PC-3 (cell line): ENCODE data around the gene RAB20. TPM values are rescaled to one million over a fixed set of nuclear protein-coding genes. Genes with fewer than 3 reads are reported as not detected.
A peak's percentile ranks its signal among the peaks of the same experiment; 100 is the strongest.

ENCODE experiments used
- ATAC-seq: fragments of 200-7000 bp; cut with Tn5 transposase; 2 replicates; pipeline ENCODE4 v1.9.1; 2020; ENCODE audit warnings: mild to moderate bottlenecking, moderate library complexity
- BruUV-seq: library from RNA; stranded (reverse); fragments of 400-500 nt; replicated peaks from 2 replicates; lab custom pipeline; 2021; lab: Mats Ljungman, UMichigan
- CTCF ChIA-PET: fragments of 300-600 bp; sonication (Branson Sonifier 250); formaldehyde crosslinking; loops from one replicate; lab custom pipeline; 2022; ENCODE audit warnings: antibody characterized with exemption; lab: Charles Lee
- POLR2A ChIA-PET: fragments of 300-600 bp; sonication (Branson Sonifier 250); formaldehyde crosslinking; loops from one replicate; lab custom pipeline; 2022; ENCODE audit warnings: antibody characterized with exemption; ENCODE audit not compliant: unreplicated experiment; lab: Charles Lee
- DNase-seq: peaks from one replicate; pipeline ENCODE4 v3.0.0-alpha.2; 2015
- H2AFZ ChIP-seq: fragments of 300-600 bp; sonication (generic); 2 replicates; pipeline ENCODE4 v1.6.0; 2016; ENCODE audit warnings: antibody characterized with exemption, low read length
- H3F3A ChIP-seq: fragments of 300-600 bp; sonication (generic); one replicate; pipeline ENCODE4 v1.6.0; 2017; ENCODE audit warnings: antibody characterized with exemption, low read length, control low read depth, mild to moderate bottlenecking; ENCODE audit not compliant: unreplicated experiment
- H3K27ac ChIP-seq: fragments of 300-600 bp; sonication (generic); 2 replicates; pipeline ENCODE4 v1.5.1; 2016; ENCODE audit warnings: mild to moderate bottlenecking, low read length
- H3K27me3 ChIP-seq: fragments of 300-600 bp; sonication (generic); 2 replicates; pipeline ENCODE4 v1.6.1; 2016; ENCODE audit warnings: low read length, mixed read lengths
- H3K36me3 ChIP-seq: fragments of 300-600 bp; sonication (generic); 2 replicates; pipeline ENCODE4 v1.6.1; 2016; ENCODE audit warnings: low read depth, mixed run types, low read length, mixed read lengths
- H3K4me1 ChIP-seq: fragments of 300-600 bp; sonication (generic); 2 replicates; pipeline ENCODE4 v1.5.1; 2016; ENCODE audit warnings: low read length; ENCODE audit not compliant: insufficient read depth
- H3K4me2 ChIP-seq: fragments of 300-600 bp; sonication (generic); 2 replicates; pipeline ENCODE4 v1.6.0; 2016; ENCODE audit warnings: low read length
- H3K4me3 ChIP-seq: fragments of 300-600 bp; sonication (generic); 2 replicates; pipeline ENCODE4 v1.5.1; 2016; ENCODE audit warnings: mild to moderate bottlenecking, low read length, mixed read lengths
- H3K79me2 ChIP-seq: fragments of 300-600 bp; sonication (generic); 2 replicates; pipeline ENCODE4 v1.6.1; 2017; ENCODE audit warnings: low read length, mixed read lengths
- H3K9ac ChIP-seq: fragments of 300-600 bp; sonication (generic); 2 replicates; pipeline ENCODE4 v1.6.0; 2016; ENCODE audit warnings: mild to moderate bottlenecking, low read length
- H3K9me2 ChIP-seq: fragments of 300-600 bp; sonication (generic); replicated peaks from 2 replicates; pipeline ENCODE4 v1.6.1; 2016; ENCODE audit warnings: mixed run types, low read length, mixed read lengths
- H3K9me3 ChIP-seq: fragments of 300-600 bp; sonication (generic); 2 replicates; pipeline ENCODE4 v1.6.1; 2016; ENCODE audit warnings: low read length, mixed read lengths
- H4K20me1 ChIP-seq: fragments of 300-600 bp; sonication (generic); 2 replicates; pipeline ENCODE4 v1.6.1; 2016; ENCODE audit warnings: low read length, mixed read lengths
- EZH2 ChIP-seq: fragments of 300-600 bp; sonication (generic); IDR thresholded peaks from one replicate; pipeline ENCODE4 v1.6.1; 2017; ENCODE audit warnings: antibody characterized with exemption, mild to moderate bottlenecking, low read length; ENCODE audit not compliant: unreplicated experiment
- EZH2phosphoT487 ChIP-seq: fragments of 300-600 bp; sonication (generic); IDR thresholded peaks from 2 replicates; pipeline ENCODE4 v1.6.1; 2018; ENCODE audit warnings: mild to moderate bottlenecking, antibody characterized with exemption, low read length, borderline replicate concordance
- intact Hi-C: fragments of 100-400 bp; cut with micrococcal nuclease; formaldehyde crosslinking; loops from 2 replicates; pipeline ENCODE4 v1.9.0; 2023
- total RNA-seq: library from RNA; depleted of rRNA; stranded (reverse); fragments of >200 nt; gene quantifications from 2 replicates; pipeline ENCODE4 v1.2.3, GENCODE V29; 2014
- TF ChIP-seq, protein P1 (sequence below): fragments of 300-600 bp; sonication (generic); conservative IDR thresholded peaks from 2 replicates; pipeline ENCODE4 v1.5.1; 2017; ENCODE audit warnings: antibody characterized with exemption, low read depth, mild to moderate bottlenecking, low read length

The RAB20 gene
- total RNA-seq, 1 experiment from 2014 or later, result 22.9 TPM

GRCh38 chr13:110503037-110503901 lies 58.3 kb downstream of the RAB20 start:
- Histone ChIP-seq H3K4me3 (no peak overlapping the region), H3K79me2 (no peaks in the 10 kb centered on the region), H3K9me3 (no peaks in the 10 kb centered on the region), H4K20me1 (no peaks in the 10 kb centered on the region), H3K36me3 (peaks cover 11% of the 10 kb centered on the region), H3K4me1 (peaks cover 35% of the 10 kb centered on the region), H3K27me3 (no peaks in the 10 kb centered on the region), H3K4me2 (no peak overlapping the region), H3F3A (peaks cover 15% of the 10 kb centered on the region), H3K9ac (no peak overlapping the region), H2AFZ (no peak overlapping the region), H3K9me2 (no peaks in the 10 kb centered on the region), H3K27ac (no peak overlapping the region)
- ChIA-PET CTCF (no interaction called here), POLR2A (no interaction called here)
- TF ChIP-seq EZH2phosphoT487 (no peak), EZH2 (no peak)
- TF ChIP-seq, protein P1, sequence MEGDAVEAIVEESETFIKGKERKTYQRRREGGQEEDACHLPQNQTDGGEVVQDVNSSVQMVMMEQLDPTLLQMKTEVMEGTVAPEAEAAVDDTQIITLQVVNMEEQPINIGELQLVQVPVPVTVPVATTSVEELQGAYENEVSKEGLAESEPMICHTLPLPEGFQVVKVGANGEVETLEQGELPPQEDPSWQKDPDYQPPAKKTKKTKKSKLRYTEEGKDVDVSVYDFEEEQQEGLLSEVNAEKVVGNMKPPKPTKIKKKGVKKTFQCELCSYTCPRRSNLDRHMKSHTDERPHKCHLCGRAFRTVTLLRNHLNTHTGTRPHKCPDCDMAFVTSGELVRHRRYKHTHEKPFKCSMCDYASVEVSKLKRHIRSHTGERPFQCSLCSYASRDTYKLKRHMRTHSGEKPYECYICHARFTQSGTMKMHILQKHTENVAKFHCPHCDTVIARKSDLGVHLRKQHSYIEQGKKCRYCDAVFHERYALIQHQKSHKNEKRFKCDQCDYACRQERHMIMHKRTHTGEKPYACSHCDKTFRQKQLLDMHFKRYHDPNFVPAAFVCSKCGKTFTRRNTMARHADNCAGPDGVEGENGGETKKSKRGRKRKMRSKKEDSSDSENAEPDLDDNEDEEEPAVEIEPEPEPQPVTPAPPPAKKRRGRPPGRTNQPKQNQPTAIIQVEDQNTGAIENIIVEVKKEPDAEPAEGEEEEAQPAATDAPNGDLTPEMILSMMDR, result no peak
- intact Hi-C loops, result loop anchor here (5.0 kb wide), 2 partner anchors 44 to 46 kb away; no protein-coding TSS in a partner anchor
- no TSS peak for BruUV-seq
- DNase-seq (no peak), ATAC-seq (no peak)

- no TSS peak for BruUV-seq
- TF ChIP-seq EZH2 (no peak), EZH2phosphoT487 (no peak)
- TF ChIP-seq, protein P1, result no peak
- H3K9me2 ChIP-seq, result no peaks in the 10 kb centered on the region
- peaks cover 15% of the 10 kb centered on the region for H3F3A ChIP-seq
- intact Hi-C loops, result loop anchor here (2.0 to 5.0 kb wide), 3 partner anchors 44 to 60 kb away; partner anchors contain the start of gene RAB20
- H3K4me1 ChIP-seq, result peaks cover 24% of the 10 kb centered on the region
- no peaks in the 10 kb centered on the region for H3K9me3 ChIP-seq
- ChIA-PET CTCF (no interaction called here), POLR2A (no interaction called here)
- no peak overlapping the region for H3K4me2 ChIP-seq
- no peaks in the 10 kb centered on the region for H4K20me1 ChIP-seq
- DNase-seq (no peak), ATAC-seq (no peak)
- H3K27me3 ChIP-seq, result no peaks in the 10 kb centered on the region
- peaks cover 20% of the 10 kb centered on the region for H3K36me3 ChIP-seq
- H2AFZ ChIP-seq, result no peak overlapping the region
- H3K79me2 ChIP-seq, result no peaks in the 10 kb centered on the region
- H3K27ac ChIP-seq, result peak overlapping the region; percentile 98
- no peak overlapping the region for H3K4me3 ChIP-seq
- no peak overlapping the region for H3K9ac ChIP-seq
These were observed 60.3 kb downstream of the RAB20 start for GRCh38 chr13:110501188-110501587.

DNA sequence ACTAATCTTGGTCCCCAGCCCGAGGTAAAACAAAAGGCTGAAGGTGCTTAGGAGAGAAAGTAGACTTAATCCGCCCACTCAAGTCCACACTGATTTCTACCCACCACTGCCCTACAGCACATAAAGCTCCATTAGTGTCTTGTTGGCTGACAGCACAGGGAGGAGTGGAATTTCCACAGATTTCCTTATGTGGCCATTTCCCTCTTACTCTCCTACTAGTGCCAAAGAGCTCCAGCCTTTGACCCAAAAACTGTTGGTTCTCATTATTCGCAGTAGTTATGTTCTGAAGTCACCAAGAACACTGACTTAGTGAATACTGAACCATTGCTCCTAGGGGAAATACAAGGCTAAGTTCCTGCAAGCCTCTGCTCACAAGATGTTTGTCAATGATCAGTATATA lies 61.2 kb downstream of the RAB20 start:
- ATAC-seq, result peak; percentile 1; the same call in 1 of the 2 replicates
- H3K4me1 ChIP-seq, result peaks cover 24% of the 10 kb centered on the region
- no peaks in the 10 kb centered on the region for H3K9me2 ChIP-seq
- H3K4me2 ChIP-seq, result peak overlapping the region; percentile 71
- H3K36me3 ChIP-seq, result peaks cover 20% of the 10 kb centered on the region
- no peaks in the 10 kb centered on the region for H3K9me3 ChIP-seq
- BruUV-seq, result no TSS peak
- DNase-seq, result no peak
- peak overlapping the region; percentile 74 for H3K9ac ChIP-seq
- peak overlapping the region; percentile 25 for H3K4me3 ChIP-seq
- no peaks in the 10 kb centered on the region for H3K27me3 ChIP-seq
- ChIA-PET POLR2A (interaction anchor here (0.6 kb wide), 1 partner anchor 59 kb away, joined by 5 read pairs; no protein-coding TSS in a partner anchor), CTCF (interaction anchor here (0.8 to 1.0 kb wide), 2 partner anchors 45 to 61 kb away, joined by 3 to 5 read pairs; partner anchors contain the start of gene RAB20)
- H4K20me1 ChIP-seq, result no peaks in the 10 kb centered on the region
- intact Hi-C loops, result loop anchor here (2.0 to 5.0 kb wide), 3 partner anchors 43 to 60 kb away; partner anchors contain the start of gene RAB20
- peak overlapping the region; percentile 98 for H3K27ac ChIP-seq
- TF ChIP-seq EZH2phosphoT487 (no peak), EZH2 (no peak)
- TF ChIP-seq, protein P1, result no peak
- peaks cover 15% of the 10 kb centered on the region for H3F3A ChIP-seq
- H2AFZ ChIP-seq, result no peak overlapping the region
- H3K79me2 ChIP-seq, result no peaks in the 10 kb centered on the region
